ENCODE data around the gene SELENOO.
"Not testable (repeated sequence)": the region's sequence is repeated elsewhere in the genome, so short reads cannot be mapped to it uniquely, and the experiment has no call there.

SELENOO gene

GRCh38 chr22:50201191-50202129 lies 649 bp downstream of the SELENOO start:
- DNase-seq, result no peak

- DNase-seq, result no peak
Observed at GRCh38 chr22:50202130-50202666, 1.4 kb downstream of the SELENOO start.

GRCh38 chr22:50203288-50203687 lies 2.5 kb downstream of the SELENOO start:
- DNase-seq, result no peak

- no peak for DNase-seq
Observed at GRCh38 chr22:50204571-50204970, 3.8 kb downstream of the SELENOO start.

- DNase-seq, result not testable (repeated sequence)
Observed at GRCh38 chr22:50204998-50205397, 4.2 kb downstream of the SELENOO start.

- DNase-seq, result no peak
Observed at GRCh38 chr22:50205781-50206569, 5.2 kb downstream of the SELENOO start.

GRCh38 chr22:50206599-50206998 lies 5.8 kb downstream of the SELENOO start:
- DNase-seq, result peak; percentile 30

- DNase-seq, result no peak
Observed at GRCh38 chr22:50207383-50208140, 6.8 kb downstream of the SELENOO start.

GRCh38 chr22:50208430-50208938 lies 7.7 kb downstream of the SELENOO start:
- DNase-seq, result no peak

GRCh38 chr22:50208939-50209892 lies 8.4 kb downstream of the SELENOO start:
- DNase-seq, result no peak

GRCh38 chr22:50209893-50210292 lies 9.1 kb downstream of the SELENOO start:
- peak; percentile 52 for DNase-seq

- no peak for DNase-seq
Observed at GRCh38 chr22:50210378-50211139, 9.7 kb downstream of the SELENOO start.

GRCh38 chr22:50211147-50211546 lies 10.3 kb downstream of the SELENOO start:
- no peak for DNase-seq

- no peak for DNase-seq
Observed at GRCh38 chr22:50213263-50213662, 12.5 kb downstream of the SELENOO start.

- DNase-seq, result no peak
Observed at GRCh38 chr22:50215297-50216054, 14.7 kb downstream of the SELENOO start.

- DNase-seq, result no peak
Observed at GRCh38 chr22:50216055-50216683, 15.4 kb downstream of the SELENOO start.

GRCh38 chr22:50216684-50217520 lies 16.1 kb downstream of the SELENOO start:
- no peak for DNase-seq

GRCh38 chr22:50217543-50218152 lies 16.8 kb downstream of the SELENOO start:
- DNase-seq, result no peak
